ENCODE measurements around the gene NRN1.

DNA sequence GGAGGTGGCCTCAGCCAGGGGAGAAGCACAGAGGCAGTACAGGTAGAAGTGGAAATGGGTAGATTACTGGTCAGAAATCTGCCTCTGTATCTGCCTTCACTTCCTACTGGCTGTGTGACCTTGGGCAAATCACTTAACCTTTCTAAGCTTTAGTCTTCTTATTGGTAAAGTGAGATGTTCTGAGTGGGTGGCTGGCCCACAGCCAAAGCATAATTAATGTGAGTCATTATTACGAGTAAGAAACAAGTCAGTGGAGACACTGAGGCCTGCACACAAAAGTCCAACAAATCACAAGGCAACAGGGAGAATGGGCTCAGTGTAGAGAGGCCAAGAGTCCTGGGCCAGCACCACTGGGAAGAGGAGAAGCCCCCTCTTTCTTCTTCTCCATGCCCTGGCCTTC is 39.1 kb downstream of the NRN1 start:
- TF ChIP-seq, protein P1, sequence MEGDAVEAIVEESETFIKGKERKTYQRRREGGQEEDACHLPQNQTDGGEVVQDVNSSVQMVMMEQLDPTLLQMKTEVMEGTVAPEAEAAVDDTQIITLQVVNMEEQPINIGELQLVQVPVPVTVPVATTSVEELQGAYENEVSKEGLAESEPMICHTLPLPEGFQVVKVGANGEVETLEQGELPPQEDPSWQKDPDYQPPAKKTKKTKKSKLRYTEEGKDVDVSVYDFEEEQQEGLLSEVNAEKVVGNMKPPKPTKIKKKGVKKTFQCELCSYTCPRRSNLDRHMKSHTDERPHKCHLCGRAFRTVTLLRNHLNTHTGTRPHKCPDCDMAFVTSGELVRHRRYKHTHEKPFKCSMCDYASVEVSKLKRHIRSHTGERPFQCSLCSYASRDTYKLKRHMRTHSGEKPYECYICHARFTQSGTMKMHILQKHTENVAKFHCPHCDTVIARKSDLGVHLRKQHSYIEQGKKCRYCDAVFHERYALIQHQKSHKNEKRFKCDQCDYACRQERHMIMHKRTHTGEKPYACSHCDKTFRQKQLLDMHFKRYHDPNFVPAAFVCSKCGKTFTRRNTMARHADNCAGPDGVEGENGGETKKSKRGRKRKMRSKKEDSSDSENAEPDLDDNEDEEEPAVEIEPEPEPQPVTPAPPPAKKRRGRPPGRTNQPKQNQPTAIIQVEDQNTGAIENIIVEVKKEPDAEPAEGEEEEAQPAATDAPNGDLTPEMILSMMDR (IDR thresholded peaks at IDR 0.05; ENCODE audit: extremely low read depth in 1 of 2, insufficient read depth in 1 of 2, low read depth in 1 of 2, low read length in 2 of 2), result no peak
- no peak for TF ChIP-seq POLR2A (IDR thresholded peaks at IDR 0.05; ENCODE audit: low read depth, low read length)
- no peak for TF ChIP-seq MYC (IDR thresholded peaks at IDR 0.05; ENCODE audit: low read depth, low read length)
- TF ChIP-seq JUN (IDR thresholded peaks at IDR 0.05; ENCODE audit: borderline replicate concordance, insufficient read depth, insufficient read length, low read depth), result no peak

Data from endothelial cell of umbilical vein (primary cell).